H1 (cell line): ENCODE data around the gene MUC2. TPM values are rescaled to one million over a fixed set of nuclear protein-coding genes. Genes with fewer than 3 reads are reported as not detected.

ENCODE experiments used
- CTCF ChIA-PET: fragments of 300-600 bp; sonication (Branson Sonifier 250); formaldehyde crosslinking; loops from one replicate; lab custom pipeline; 2021; ENCODE audit not compliant: partially characterized antibody; lab: Charles Lee
- POLR2A ChIA-PET: fragments of 300-600 bp; sonication (Branson Sonifier 250); formaldehyde crosslinking; loops from one replicate; lab custom pipeline; 2021; ENCODE audit warnings: inconsistent platforms; ENCODE audit not compliant: partially characterized antibody; lab: Charles Lee
- DNase-seq, 2 experiments: peaks; one replicate each; pipeline versions ENCODE4 v3.0.0 to v3.0.0-alpha.2; 2010 to 2022; ENCODE audit warnings: low spot score in 2 of 2, low read depth in 1 of 2, mixed read lengths in 1 of 2
- FAIRE-seq: peaks from 2 replicates; lab custom pipeline; 2011; peaks lifted over from hg19 to GRCh38; lab: Jason Lieb, UNC
- H2AFZ ChIP-seq: 2 replicates; pipeline ENCODE4 v1.8.1; 2012; ENCODE audit warnings: low read length, inconsistent platforms
- H2AK5ac ChIP-seq: 2 replicates; pipeline ENCODE4 v1.6.1; 2013; ENCODE audit warnings: low read depth, low read length
- H2BK120ac ChIP-seq: replicated peaks from 2 replicates; pipeline ENCODE3; 2013; ENCODE audit warnings: low read depth, low read length, inconsistent platforms
- H2BK12ac ChIP-seq: 2 replicates; pipeline ENCODE4 v1.6.1; 2013; ENCODE audit warnings: low read depth, low read length
- H2BK15ac ChIP-seq: 2 replicates; pipeline ENCODE4 v1.6.1; 2013; ENCODE audit warnings: low read length
- H2BK20ac ChIP-seq: 2 replicates; pipeline ENCODE4 v1.6.1; 2013; ENCODE audit warnings: low read length
- H2BK5ac ChIP-seq: 2 replicates; pipeline ENCODE4 v1.6.1; 2013; ENCODE audit warnings: low read depth, low read length
- H3K14ac ChIP-seq: 2 replicates; pipeline ENCODE4 v1.6.1; 2013; ENCODE audit warnings: inconsistent platforms; ENCODE audit not compliant: insufficient read length
- H3K18ac ChIP-seq: 2 replicates; pipeline ENCODE4 v1.6.1; 2013; ENCODE audit warnings: low read length; ENCODE audit errors: extremely low read depth
- H3K23ac ChIP-seq: 2 replicates; pipeline ENCODE4 v1.6.1; 2013; ENCODE audit warnings: inconsistent platforms; ENCODE audit not compliant: insufficient read length
- H3K23me2 ChIP-seq: 2 replicates; pipeline ENCODE4 v1.6.1; 2013; ENCODE audit warnings: low read depth, low read length
- H3K27ac ChIP-seq: 2 replicates; pipeline ENCODE4 v1.6.1; 2011; ENCODE audit warnings: low read depth, low read length, inconsistent platforms
- H3K27me3 ChIP-seq, 4 experiments: replicated peaks in 1 of 4; 1 replicate in 1 of 4; 2 replicates in 3 of 4; pipeline versions ENCODE4 v1.6.1 to v1.8.1; 2011 to 2013; ENCODE audit warnings: low read length in 3 of 4, mild to moderate bottlenecking in 3 of 4, inconsistent platforms in 2 of 4, mixed read lengths in 2 of 4, moderate library complexity in 1 of 4; ENCODE audit not compliant: control insufficient read depth in 3 of 4, insufficient read depth in 3 of 4; ENCODE audit errors: extremely low read depth in 1 of 4
- H3K36me3 ChIP-seq, 4 experiments: 2 replicates each; pipeline versions ENCODE4 v1.6.1 to v1.8.1; 2011 to 2013; ENCODE audit warnings: mild to moderate bottlenecking in 4 of 4, low read length in 3 of 4, moderate library complexity in 2 of 4, control low read depth in 1 of 4, inconsistent platforms in 1 of 4; ENCODE audit not compliant: insufficient read depth in 4 of 4, control insufficient read depth in 2 of 4
- H3K4ac ChIP-seq: replicated peaks from 2 replicates; pipeline ENCODE3; 2013; ENCODE audit warnings: low read length, low read depth, mixed read lengths, inconsistent platforms; ENCODE audit not compliant: insufficient read length
- H3K4me1 ChIP-seq, 4 experiments: replicated peaks in 1 of 4; 1 replicate in 1 of 4; 2 replicates in 3 of 4; pipeline versions ENCODE4 v1.6.1 to v1.8.1; 2011 to 2013; ENCODE audit warnings: low read length in 3 of 4, inconsistent platforms in 2 of 4, mixed read lengths in 1 of 4; ENCODE audit not compliant: insufficient read depth in 4 of 4, control insufficient read depth in 3 of 4
- H3K4me2 ChIP-seq, 2 experiments: 2 replicates each; pipeline versions ENCODE4 v1.6.1 to v1.8.1; 2011 to 2013; ENCODE audit warnings: low read depth in 2 of 2, low read length in 2 of 2, control low read depth in 1 of 2, inconsistent platforms in 1 of 2, mild to moderate bottlenecking in 1 of 2; ENCODE audit not compliant: insufficient read depth in 1 of 2
- H3K4me3 ChIP-seq, 4 experiments: fragments of 200-600, 300-600 bp in 1 of 4; sonication (generic), shearing (Covaris generic), sonication (Bioruptor Twin) in 1 of 4; 2 replicates each; pipeline versions ENCODE4 v1.5.1 to v1.8.1; 2011 to 2016; ENCODE audit warnings: low read length in 4 of 4, low read depth in 3 of 4, control low read depth in 2 of 4, inconsistent platforms in 2 of 4, mild to moderate bottlenecking in 2 of 4, mixed read lengths in 1 of 4, moderate library complexity in 1 of 4; ENCODE audit not compliant: insufficient read depth in 2 of 4; ENCODE audit errors: extremely low read depth in 1 of 4
- H3K56ac ChIP-seq: replicated peaks from 2 replicates; pipeline ENCODE3; 2013; ENCODE audit warnings: low read depth, mild to moderate bottlenecking, mixed read lengths, low read length, inconsistent platforms; ENCODE audit not compliant: insufficient read length
- H3K79me1 ChIP-seq: 2 replicates; pipeline ENCODE4 v1.6.1; 2013; ENCODE audit warnings: low read depth, low read length, control low read depth
- H3K79me2 ChIP-seq, 2 experiments: 2 replicates each; pipeline versions ENCODE4 v1.6.1 to v1.8.1; 2012 to 2013; ENCODE audit warnings: low read length in 2 of 2, mild to moderate bottlenecking in 2 of 2, inconsistent platforms in 1 of 2; ENCODE audit not compliant: insufficient read depth in 2 of 2, control insufficient read depth in 1 of 2
- H3K9ac ChIP-seq, 4 experiments: replicated peaks in 1 of 4; 1 replicate in 1 of 4; 2 replicates in 3 of 4; pipeline versions ENCODE4 v1.6.1 to v1.8.1; 2011 to 2013; ENCODE audit warnings: low read depth in 3 of 4, low read length in 3 of 4, control low read depth in 2 of 4, mild to moderate bottlenecking in 2 of 4, moderate library complexity in 2 of 4, inconsistent platforms in 1 of 4; ENCODE audit errors: extremely low read depth in 1 of 4
- H3K9me3 ChIP-seq, 2 experiments: 2 replicates each; pipeline versions ENCODE4 v1.6.1 to v1.8.1; 2012 to 2013; ENCODE audit warnings: mild to moderate bottlenecking in 2 of 2, moderate library complexity in 2 of 2, control low read depth in 1 of 2, inconsistent platforms in 1 of 2, low read depth in 1 of 2, low read length in 1 of 2, mixed read lengths in 1 of 2; ENCODE audit not compliant: insufficient read depth in 2 of 2
- H4K20me1 ChIP-seq, 2 experiments: replicated peaks in 1 of 2; 2 replicates each; pipeline versions ENCODE3 to v1.8.1; 2011 to 2013; ENCODE audit warnings: inconsistent platforms in 2 of 2, low read length in 2 of 2, mild to moderate bottlenecking in 1 of 2; ENCODE audit not compliant: insufficient read depth in 2 of 2, control insufficient read depth in 1 of 2
- H4K5ac ChIP-seq: 2 replicates; pipeline ENCODE4 v1.6.1; 2013; ENCODE audit warnings: low read length, low read depth, mixed read lengths, inconsistent platforms; ENCODE audit not compliant: insufficient read length
- H4K8ac ChIP-seq: 2 replicates; pipeline ENCODE4 v1.8.0; 2013; ENCODE audit warnings: mild to moderate bottlenecking, moderate library complexity, low read length, inconsistent platforms; ENCODE audit not compliant: insufficient read depth; ENCODE audit errors: extremely low read depth
- H4K91ac ChIP-seq: replicated peaks from 2 replicates; pipeline ENCODE3; 2013; ENCODE audit warnings: low read length, mixed read lengths, inconsistent platforms; ENCODE audit not compliant: insufficient read length
- CEBPB ChIP-seq: IDR thresholded peaks from 2 replicates; pipeline ENCODE4 v1.6.1; 2012; ENCODE audit warnings: low read depth, low read length
- YY1 ChIP-seq: IDR thresholded peaks from 2 replicates; pipeline ENCODE4 v1.6.1; 2011; ENCODE audit warnings: low read depth, mild to moderate bottlenecking, low read length
- WGBS, 2 experiments: shearing (Covaris generic) in 1 of 2; methylation state at CpG; one replicate each; pipeline versions ENCODE4 v1.1.6 to v1.1.7; 2013 to 2015; ENCODE audit warnings: low lambda C conversion rate in 2 of 2, mixed read lengths in 2 of 2, inconsistent platforms in 1 of 2, low coverage in 1 of 2, missing lambda C conversion rate in 1 of 2; ENCODE audit not compliant: insufficient replicate concordance in 2 of 2, insufficient coverage in 1 of 2, insufficient read length in 1 of 2; ENCODE audit errors: extremely low coverage in 1 of 2, missing lambda C conversion rate in 1 of 2; 5-methylcytosine and 5-hydroxymethylcytosine counted together
- polyA plus RNA-seq, 7 experiments: library from polyadenylated mRNA; depleted of rRNA in 3 of 7; stranded (reverse) in 5 of 7; unstranded in 2 of 7; fragments of >200 nt in 5 of 7; fragments of 200-250 nt in 2 of 7; gene quantifications; 1 replicate in 5 of 7; 2 replicates in 1 of 7; 4 replicates in 1 of 7; pipeline versions ENCODE4 v1.2.1 to v1.2.3, GENCODE V29; 2011 to 2013; ENCODE audit warnings: missing spikeins in 2 of 7, mixed read lengths in 2 of 7
- total RNA-seq: library from RNA; stranded (reverse); fragmentation: NEBNext Ultra II Directional; extraction: Animal tissue kit (Norgen Biotek cat#: 25700); gene quantifications from 2 replicates; pipeline ENCODE4 v1.2.1, GENCODE V29; 2021

Gene MUC2
- total and polyA plus RNA-seq, 2 of the 8 experiments (the other 6 are each of a cell fraction or from before 2014, with no cell fraction given), result not detected

DNA sequence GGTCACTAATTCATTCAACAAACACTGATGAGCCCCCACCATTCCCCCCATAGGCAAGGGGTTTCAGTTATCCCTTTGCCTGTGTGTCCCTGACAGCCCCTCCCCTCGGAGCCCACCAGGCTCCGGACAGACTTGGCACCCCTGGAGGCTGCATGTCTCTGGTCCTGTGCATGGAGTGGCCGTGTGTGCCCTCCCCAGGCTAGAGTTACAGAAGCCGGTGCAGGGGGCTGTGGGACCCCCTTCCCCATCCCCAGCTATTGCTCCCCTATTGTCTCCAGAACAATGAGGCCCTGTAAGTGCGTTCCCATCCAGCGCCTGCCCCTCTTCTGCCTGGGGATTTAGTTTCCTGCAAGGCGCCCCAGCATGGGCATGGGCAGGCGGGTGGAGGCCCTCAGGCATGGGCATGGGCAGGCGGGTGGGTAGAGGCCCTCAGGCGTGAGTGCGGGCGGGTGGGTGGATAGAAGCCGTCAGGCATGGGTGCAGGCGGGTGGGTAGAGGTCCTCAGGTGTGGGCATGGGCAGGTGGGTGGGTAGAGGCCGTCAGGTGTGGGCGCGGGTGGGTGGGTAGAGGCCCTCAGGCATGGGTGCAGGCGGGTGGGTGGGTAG lies 1.5 kb downstream of the MUC2 start:
- CTCF ChIA-PET, result interaction anchor here (0.5 to 2.3 kb wide), 3 partner anchors 25 to 439 kb away, joined by 3 to 7 read pairs (median 4); no protein-coding TSS in a partner anchor
- TF ChIP-seq CEBPB (no peak), YY1 (no peak)

More for the DNA sequence above, 1.5 kb downstream of the MUC2 start:
- 82% methylated on average over 8 of the region's 18 CpGs; no CpG with 5 or more reads in 1 of the 2 experiments for WGBS, 2 experiments
- H3K36me3 ChIP-seq, result no peaks in the 10 kb centered on the region
- no peak for DNase-seq
- H3K79me1 ChIP-seq, result no peaks in the 10 kb centered on the region
- POLR2A ChIA-PET, result no interaction called here
- H3K18ac ChIP-seq, result no peak overlapping the region
- no peak overlapping the region for H4K5ac ChIP-seq
- no peak overlapping the region for H3K9ac ChIP-seq
- no peak overlapping the region for H3K4ac ChIP-seq
- no peak overlapping the region for H2BK5ac ChIP-seq
- H3K27ac ChIP-seq, result no peak overlapping the region
- H2BK120ac ChIP-seq, result no peak overlapping the region
- H3K79me2 ChIP-seq, result no peaks in the 10 kb centered on the region
- no peak overlapping the region for H3K56ac ChIP-seq
- no peak overlapping the region for H3K4me2 ChIP-seq
- no peak for FAIRE-seq
- H3K23ac ChIP-seq, result no peak overlapping the region
- no peak overlapping the region for H3K14ac ChIP-seq
- peaks cover 0 to 3% (median 0%) of the 10 kb centered on the region in 4 experiments; a peak in 2 of 7 replicates for H3K4me1 ChIP-seq
- H3K23me2 ChIP-seq, result no peaks in the 10 kb centered on the region
- H3K4me3 ChIP-seq, result no peak overlapping the region
- no peak overlapping the region for H2BK12ac ChIP-seq
- H4K8ac ChIP-seq, result no peak overlapping the region; the same call in 1 of the 2 replicates
- no peaks in the 10 kb centered on the region for H4K20me1 ChIP-seq
- no peak overlapping the region for H2BK20ac ChIP-seq
- H4K91ac ChIP-seq, result no peak overlapping the region
- H2AK5ac ChIP-seq, result no peak overlapping the region
- no peaks in the 10 kb centered on the region for H3K27me3 ChIP-seq
- no peaks in the 10 kb centered on the region for H3K9me3 ChIP-seq
- no peak overlapping the region for H2AFZ ChIP-seq
- no peak overlapping the region for H2BK15ac ChIP-seq
